ENCODE data around the gene SIL1. TPM values are rescaled to one million over a fixed set of nuclear protein-coding genes. Genes with fewer than 3 reads are reported as not detected.

SIL1 gene
- polyA plus RNA-seq, 3 donors = 25.4 to 35.1 (median 27.9) TPM

GRCh38 chr5:139190125-139190524, 8.0 kb downstream of the SIL1 start:
- no peak overlapping the region for H3K9ac ChIP-seq (ENCODE audit: insufficient read depth, low read length, poor library complexity, severe bottlenecking)
- peaks cover 58% of the 10 kb centered on the region for H3K79me2 ChIP-seq (ENCODE audit: insufficient read depth, low read length)
- no peak overlapping the region for H2AFZ ChIP-seq (ENCODE audit: insufficient read depth, low read depth, low read length, poor library complexity, severe bottlenecking)
- peaks cover 30% of the 10 kb centered on the region for H3K4me1 Mint-ChIP-seq
- no CpG with 5 or more reads among the region's 3 CpGs for WGBS (ENCODE audit: insufficient coverage)
- no peak overlapping the region for H3K4me3 Mint-ChIP-seq
- no peak overlapping the region for H3K4me2 ChIP-seq (replicated peaks; ENCODE audit: extremely low read depth, low read length, poor library complexity, severe bottlenecking)
- no peak overlapping the region for H3K4me3 ChIP-seq (replicated peaks in 1 of 3; ENCODE audit: low read depth in 2 of 3, low read length in 3 of 3)
- H3K36me3 Mint-ChIP-seq = peaks cover 36 to 50% of the 10 kb centered on the region in 2 donors
- peaks cover 5 to 6% of the 10 kb centered on the region in 2 donors for H3K4me1 ChIP-seq (ENCODE audit: control insufficient read depth in 1 of 2, insufficient read depth in 2 of 2, low read length in 2 of 2)
- H3K27me3 ChIP-seq (ENCODE audit: control insufficient read depth in 2 of 2, insufficient read depth in 2 of 2, low read length in 2 of 2) = no peaks in the 10 kb centered on the region
- TF ChIP-seq CTCF (IDR thresholded peaks at IDR 0.05) = no peak
- H3K36me3 ChIP-seq (replicated peaks in 1 of 2; ENCODE audit: control insufficient read depth in 1 of 2, insufficient read depth in 2 of 2, low read length in 2 of 2) = peaks cover 3 to 24% of the 10 kb centered on the region in 2 donors
- H3K27ac ChIP-seq (ENCODE audit: low read depth in 1 of 2, low read length in 2 of 2) = peak overlapping the region in 1 of 2 donors; percentile 10
- no peak for DNase-seq
- H3K9me3 Mint-ChIP-seq = peaks cover 0 to 4% (median 1%) of the 10 kb centered on the region in 7 donors
- intact Hi-C loops (cut with micrococcal nuclease) = no loop called here
- H4K20me1 ChIP-seq (ENCODE audit: insufficient read depth, low read length) = peaks cover 5% of the 10 kb centered on the region
- peak overlapping the region in 1 of 7 donors; percentile 2 for H3K27ac Mint-ChIP-seq
- H3K27me3 Mint-ChIP-seq (ENCODE audit: low read depth in 3 of 3) = peaks cover 0 to 2% (median 0%) of the 10 kb centered on the region in 3 donors
- no peaks in the 10 kb centered on the region for H3K9me3 ChIP-seq (replicated peaks in 1 of 2; ENCODE audit: control insufficient read depth in 1 of 2, insufficient read depth in 1 of 2, low read length in 2 of 2)

- WGBS (ENCODE audit: insufficient coverage) = 90% methylated on average over 3 of the region's 5 CpGs
- intact Hi-C loops (cut with micrococcal nuclease) = no loop called here
These were observed 9.5 kb downstream of the SIL1 start for GRCh38 chr5:139188558-139189270.

More at GRCh38 chr5:139188558-139189270, 9.5 kb downstream of the SIL1 start:
- Mint-ChIP-seq H3K4me1 (peaks cover 28% of the 10 kb centered on the region), H3K4me3 (no peak overlapping the region), H3K27ac (peak overlapping the region in 2 of 7 donors; percentile 12 to 63), H3K27me3 (ENCODE audit: low read depth in 3 of 3) (peaks cover 0 to 2% (median 0%) of the 10 kb centered on the region in 3 donors), H3K9me3 (peaks cover 0 to 4% (median 1%) of the 10 kb centered on the region in 7 donors), H3K36me3 (peaks cover 34 to 50% of the 10 kb centered on the region in 2 donors)
- no peak overlapping the region for H3K4me3 ChIP-seq (replicated peaks in 1 of 3; ENCODE audit: low read depth in 2 of 3, low read length in 3 of 3)
- no peaks in the 10 kb centered on the region for H3K9me3 ChIP-seq (replicated peaks in 1 of 2; ENCODE audit: control insufficient read depth in 1 of 2, insufficient read depth in 1 of 2, low read length in 2 of 2)
- H3K36me3 ChIP-seq (replicated peaks in 1 of 2; ENCODE audit: control insufficient read depth in 1 of 2, insufficient read depth in 2 of 2, low read length in 2 of 2) = peaks cover 3 to 24% of the 10 kb centered on the region in 2 donors
- H3K4me2 ChIP-seq (replicated peaks; ENCODE audit: extremely low read depth, low read length, poor library complexity, severe bottlenecking) = no peak overlapping the region
- H4K20me1 ChIP-seq (ENCODE audit: insufficient read depth, low read length) = peaks cover 5% of the 10 kb centered on the region
- H3K79me2 ChIP-seq (ENCODE audit: insufficient read depth, low read length) = peaks cover 61% of the 10 kb centered on the region
- no peak for TF ChIP-seq CTCF (IDR thresholded peaks at IDR 0.05)
- H3K27ac ChIP-seq (ENCODE audit: low read depth in 1 of 2, low read length in 2 of 2) = no peak overlapping the region
- no peak overlapping the region for H3K9ac ChIP-seq (ENCODE audit: insufficient read depth, low read length, poor library complexity, severe bottlenecking)
- H3K4me1 ChIP-seq (ENCODE audit: control insufficient read depth in 1 of 2, insufficient read depth in 2 of 2, low read length in 2 of 2) = peaks cover 5 to 6% of the 10 kb centered on the region in 2 donors
- no peaks in the 10 kb centered on the region for H3K27me3 ChIP-seq (ENCODE audit: control insufficient read depth in 2 of 2, insufficient read depth in 2 of 2, low read length in 2 of 2)
- no peak for DNase-seq
- H2AFZ ChIP-seq (ENCODE audit: insufficient read depth, low read depth, low read length, poor library complexity, severe bottlenecking) = no peak overlapping the region

All from CD14-positive monocyte (primary cell).